ENCODE data around the gene SPRY4.
"Not testable (repeated sequence)": the region's sequence is repeated elsewhere in the genome, so short reads cannot be mapped to it uniquely, and the experiment has no call there.

The SPRY4 gene

DNA sequence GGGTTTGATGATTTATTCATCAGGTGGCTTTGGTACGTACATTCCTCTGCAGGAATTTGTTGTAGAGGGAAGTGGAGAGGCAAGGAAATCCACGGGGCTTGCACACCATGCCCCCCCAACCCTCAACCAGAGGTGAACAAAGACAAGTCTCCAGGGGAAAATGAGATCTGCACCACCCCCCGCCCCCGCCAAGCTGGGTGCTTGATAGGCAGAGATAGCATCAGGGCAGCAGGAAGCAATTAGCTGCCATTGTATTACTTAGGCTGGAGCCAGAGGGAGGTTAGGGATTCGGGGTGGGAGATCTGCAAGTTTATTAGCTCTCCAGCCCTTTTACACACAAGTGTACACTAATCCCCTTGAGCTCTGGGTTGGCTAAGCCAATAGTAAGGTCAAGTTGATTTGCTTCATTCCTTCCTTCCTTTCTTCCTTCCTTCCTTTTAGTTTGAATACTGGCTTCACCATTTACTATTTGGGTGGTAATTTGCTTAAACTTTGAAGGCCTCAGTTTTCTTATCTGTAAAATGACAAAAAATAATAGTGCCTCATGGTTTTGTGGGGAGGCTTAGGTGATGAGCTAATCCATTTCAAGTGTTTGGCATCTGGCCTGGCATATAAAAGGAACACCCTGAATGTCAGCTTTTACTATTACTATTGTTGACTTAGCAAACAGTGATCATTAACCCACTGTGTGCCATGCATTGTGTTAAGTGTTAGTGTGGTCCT lies 34.1 kb downstream of the SPRY4 start:
- no peak for DNase-seq

DNA sequence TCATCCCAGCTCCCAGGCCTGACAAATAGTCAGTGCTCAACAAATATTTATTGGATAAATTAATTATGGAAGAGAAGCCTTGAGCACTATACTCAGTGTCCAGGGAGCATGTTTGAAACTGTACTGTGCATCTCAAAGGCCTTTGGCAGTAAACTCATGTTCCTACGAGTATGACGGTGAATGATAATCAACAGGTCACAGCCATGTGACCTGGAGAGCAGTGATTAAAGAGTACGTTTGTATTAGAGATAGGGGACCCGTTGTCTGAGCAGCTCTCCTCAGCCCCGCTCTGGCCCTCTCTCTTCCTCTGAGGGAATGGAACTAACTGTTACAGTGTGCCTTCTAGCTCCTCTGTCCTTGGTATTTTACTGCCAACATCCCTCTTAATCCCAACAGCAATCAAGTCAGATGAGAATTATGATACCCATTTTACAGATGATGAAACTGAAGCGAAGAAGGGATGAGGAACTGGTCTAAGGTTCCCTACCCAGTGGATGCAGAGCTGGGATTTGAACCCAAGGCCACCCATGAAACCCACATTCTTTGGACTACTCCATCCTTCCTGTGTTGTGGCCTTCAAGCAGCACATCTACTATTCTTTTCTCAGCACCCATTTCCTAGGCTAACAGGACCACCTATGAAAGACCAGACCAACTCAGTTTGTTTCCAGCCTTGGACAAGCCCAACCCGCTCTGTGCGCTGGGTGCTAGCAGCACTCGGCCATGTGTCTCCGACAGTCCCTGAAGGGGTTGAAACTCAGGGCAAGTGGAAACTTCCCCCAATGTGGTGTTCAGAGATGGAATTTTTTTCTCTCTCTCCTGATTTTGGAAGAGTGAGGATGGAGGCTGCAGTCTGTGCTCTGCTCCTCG lies 34.9 kb downstream of the SPRY4 start:
- no peak for DNase-seq

GRCh38 chr5:142287973-142288313 lies 36.9 kb downstream of the SPRY4 start:
- no peak for DNase-seq

GRCh38 chr5:142287096-142287972 lies 37.5 kb downstream of the SPRY4 start:
- DNase-seq, result no peak

DNA sequence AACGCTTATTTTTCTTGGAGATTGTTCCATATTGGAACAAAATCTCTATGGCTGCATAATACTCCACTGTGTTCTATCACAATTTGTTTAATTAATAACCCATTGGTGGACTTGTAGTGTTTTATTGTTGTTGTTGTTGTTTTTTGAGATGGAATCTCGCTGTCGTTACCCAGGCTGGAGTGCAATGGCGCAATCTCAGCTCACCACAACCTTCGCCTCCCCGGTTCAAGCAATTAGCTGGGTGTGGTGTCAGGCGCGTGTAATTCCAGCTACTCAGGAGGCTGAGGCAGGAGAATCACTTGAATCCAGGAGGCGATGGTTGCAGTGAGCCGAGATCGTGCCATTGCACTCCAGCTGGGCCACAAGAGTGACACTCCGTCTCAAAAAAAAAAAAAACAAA lies 38.7 kb downstream of the SPRY4 start:
- DNase-seq, result no peak

DNA sequence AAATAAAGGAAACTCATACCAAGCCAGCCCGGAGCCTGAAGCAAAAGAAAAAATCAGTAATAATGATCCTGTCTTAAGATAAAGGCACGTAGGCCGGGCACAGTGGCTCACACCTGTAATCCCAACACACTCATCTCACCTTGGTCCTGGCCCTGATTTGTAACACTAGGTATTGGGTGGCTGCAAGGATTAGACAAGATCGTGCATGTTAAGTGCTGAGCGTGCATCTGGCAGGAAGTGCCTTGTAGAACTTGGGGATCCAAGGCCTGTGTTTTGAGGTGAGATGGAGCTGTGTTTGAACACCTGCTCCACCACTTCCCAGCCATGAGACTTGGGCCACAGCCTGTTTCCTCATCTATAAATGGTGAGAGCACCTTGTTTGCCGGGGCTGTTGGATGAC lies 41.5 kb downstream of the SPRY4 start:
- no peak for DNase-seq

DNA sequence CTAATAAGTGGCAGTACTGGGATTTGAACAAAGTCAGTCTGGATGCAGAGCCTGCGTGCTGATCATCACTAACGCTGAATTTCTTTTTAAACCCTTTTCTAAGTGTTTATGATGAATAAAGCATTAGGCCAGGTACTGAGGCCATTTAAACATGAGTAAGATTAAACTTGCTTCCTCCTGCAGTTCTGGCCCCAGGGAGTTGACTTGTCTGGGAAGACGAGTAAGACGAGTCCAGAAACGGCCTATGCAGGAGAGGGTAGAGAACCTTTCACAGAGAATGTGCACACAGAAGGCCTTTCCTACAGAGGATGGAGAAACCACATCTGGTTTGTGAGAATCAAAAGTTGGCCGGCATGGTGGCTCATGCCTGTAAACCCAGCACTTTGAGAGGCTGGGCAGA lies 42.9 kb downstream of the SPRY4 start:
- no peak for DNase-seq

- no peak for DNase-seq
Measured at GRCh38 chr5:142281008-142281367, 43.8 kb downstream of the SPRY4 start.

DNA sequence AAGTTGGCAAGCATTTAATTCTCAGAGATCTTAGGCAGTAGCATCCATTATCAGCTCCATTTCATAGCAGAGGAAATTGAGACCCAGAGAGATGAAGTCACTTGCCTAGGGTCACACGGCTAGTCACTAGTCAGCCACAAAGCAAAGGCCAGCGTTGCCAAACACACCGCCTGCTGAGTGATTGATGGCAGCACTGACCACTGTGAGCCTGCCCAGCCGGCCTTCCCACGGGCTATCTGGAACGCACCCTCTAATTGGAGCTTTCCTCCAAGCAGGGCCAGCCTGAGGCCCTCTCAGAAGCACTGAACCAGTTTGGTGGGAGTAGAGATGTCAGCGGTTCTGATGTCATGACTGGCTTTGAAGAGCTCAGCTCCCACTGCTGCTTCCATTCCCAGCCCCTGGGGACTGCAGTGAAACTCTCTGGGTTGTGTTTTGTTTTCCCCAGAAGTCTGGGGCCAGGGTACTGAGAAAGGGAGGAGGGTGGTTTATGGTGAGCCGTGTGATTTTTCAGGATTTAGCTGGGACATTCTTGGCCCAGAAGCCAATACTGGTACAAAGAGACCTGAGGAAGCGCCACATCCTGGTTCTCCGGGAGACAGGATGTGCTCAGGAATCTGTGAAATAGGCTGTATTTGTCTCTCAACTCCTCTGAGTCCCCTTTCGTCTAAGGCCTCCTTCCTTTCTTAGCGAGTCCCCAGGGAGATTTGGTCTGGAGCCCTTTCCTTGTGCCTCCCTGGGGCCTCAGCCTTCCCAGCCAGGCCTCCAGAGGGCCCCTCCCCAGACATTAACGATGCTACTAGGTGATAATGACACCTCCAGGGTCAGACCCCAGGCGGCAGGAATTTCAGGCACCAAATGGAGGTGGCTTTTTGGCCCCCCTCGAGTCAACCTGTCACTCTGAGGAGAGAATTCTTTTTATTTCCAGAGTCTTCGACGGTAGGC lies 44.5 kb downstream of the SPRY4 start:
- no peak for DNase-seq

DNA sequence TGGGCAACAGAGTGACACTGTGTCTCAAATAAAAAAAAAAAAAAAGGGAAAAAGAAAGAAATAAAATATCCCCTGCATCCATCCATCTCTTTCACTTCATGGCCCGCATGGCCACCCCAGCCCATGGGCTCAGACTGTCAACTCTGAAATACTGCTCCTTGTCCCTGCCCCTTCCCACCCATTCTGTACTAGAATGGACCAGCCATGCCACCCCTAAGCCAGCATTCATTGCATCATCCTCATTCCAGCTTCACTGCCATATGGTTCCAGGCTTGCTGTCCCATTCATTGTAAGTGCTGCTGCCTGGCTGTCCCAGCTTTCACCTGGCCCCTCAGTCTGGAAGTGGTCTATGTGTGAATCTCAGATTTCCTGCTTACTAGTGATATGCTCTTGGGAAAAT lies 46.2 kb downstream of the SPRY4 start:
- no peak for DNase-seq

- DNase-seq, result no peak
Measured at GRCh38 chr5:142277796-142278195, 47.0 kb downstream of the SPRY4 start.

DNA sequence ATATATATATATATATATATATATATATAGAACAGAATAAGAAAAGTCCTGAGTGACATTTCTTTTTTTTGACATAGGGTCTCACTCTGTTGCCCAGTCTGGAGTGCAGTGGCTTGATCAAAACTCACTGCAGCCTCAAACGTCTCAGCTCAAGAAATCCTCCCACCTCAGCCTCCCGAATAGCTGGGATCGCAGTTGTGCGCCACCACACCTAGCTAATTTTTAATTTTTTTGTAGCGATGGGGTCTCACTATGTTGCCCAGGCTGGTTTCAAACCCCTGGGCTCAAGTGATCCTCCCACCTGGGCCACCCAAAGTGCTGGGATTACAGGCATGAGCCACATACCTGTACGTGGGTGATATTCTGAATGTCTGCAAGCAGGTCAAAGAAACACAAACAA lies 48.3 kb downstream of the SPRY4 start:
- DNase-seq, result no peak

GRCh38 chr5:142275496-142275895 lies 49.3 kb downstream of the SPRY4 start:
- no peak for DNase-seq

GRCh38 chr5:142272596-142272995 lies 52.2 kb downstream of the SPRY4 start:
- DNase-seq, result not testable (repeated sequence)

DNA sequence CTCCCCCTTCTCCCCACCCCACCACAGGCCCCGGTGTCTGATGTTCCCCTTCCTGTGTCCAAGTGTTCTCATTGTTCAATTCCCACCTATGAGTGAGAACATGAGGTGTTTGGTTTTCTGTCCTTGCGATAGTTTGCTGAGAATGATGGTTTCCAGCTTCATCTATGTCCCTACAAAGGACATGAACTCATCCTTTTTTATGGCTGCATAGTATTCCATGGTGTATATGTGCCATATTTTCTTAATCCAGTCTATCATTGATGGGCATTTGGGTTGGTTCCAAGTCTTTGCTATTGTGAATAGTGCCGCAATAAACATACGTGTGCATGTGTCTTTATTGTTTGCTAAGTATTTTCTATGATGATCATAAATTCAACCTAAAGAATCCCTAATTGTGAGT lies 60.7 kb downstream of the SPRY4 start:
- not testable (repeated sequence) for DNase-seq

DNA sequence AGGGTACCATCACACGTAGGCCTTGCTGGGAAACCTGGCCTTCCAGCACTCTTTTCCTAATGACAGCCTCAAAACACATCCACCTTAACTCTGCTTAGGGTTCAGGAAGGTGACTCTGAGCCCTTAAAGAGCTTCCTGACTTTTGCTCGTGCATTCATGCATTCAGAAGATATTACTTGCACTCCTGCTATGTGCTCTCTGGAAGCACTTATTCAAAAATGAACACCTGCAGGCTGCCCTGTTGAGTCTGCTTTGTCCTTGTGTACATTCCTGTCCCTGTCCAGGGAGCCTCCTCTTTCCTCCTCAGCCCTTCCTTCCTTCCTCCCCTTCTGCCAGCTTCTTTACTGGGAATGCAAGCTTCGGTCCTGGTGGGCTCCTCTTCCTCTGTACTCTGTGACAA lies 61.5 kb downstream of the SPRY4 start:
- no peak for DNase-seq

DNA sequence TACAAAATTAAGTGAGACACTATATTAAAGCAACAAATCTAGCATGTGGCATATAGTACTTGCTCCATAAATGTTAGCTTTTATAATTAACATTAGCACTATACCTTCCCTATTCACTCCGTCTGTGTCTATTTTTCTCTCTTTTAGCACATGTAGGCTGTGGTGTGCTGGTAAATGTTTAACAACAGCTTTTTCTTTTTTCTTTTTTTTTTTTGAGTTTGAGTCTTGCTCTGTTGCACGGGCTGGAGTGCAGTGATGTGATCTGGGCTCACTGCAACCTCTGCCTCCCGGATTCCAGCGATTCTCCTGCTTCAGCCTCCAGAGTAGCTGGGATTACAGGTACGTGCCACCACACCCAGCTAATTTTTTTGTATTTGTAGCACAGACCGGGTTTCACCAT lies 62.1 kb downstream of the SPRY4 start:
- DNase-seq, result no peak
